Measurements from ENCODE around the gene ZNF814.
"Not testable (repeated sequence)": the region's sequence is repeated elsewhere in the genome, so short reads cannot be mapped to it uniquely, and the experiment has no call there.

ZNF814 gene

GRCh38 chr19:57814505-57815246, 74.2 kb downstream of the ZNF814 start, which contains the start of gene ZNF552:
Gene ZNF552, minus strand, starts transcription at chr19:57814913. Its CDS starts 170 bp downstream, at chr19:57814743.
- Histone ChIP-seq H3K4me1 (ENCODE audit: control insufficient read depth, insufficient read depth, low read length) (peaks cover 6% of the 10 kb centered on the region), H3K36me3 (ENCODE audit: control insufficient read depth, insufficient read depth, low read length, severe bottlenecking) (peaks cover 7% of the 10 kb centered on the region), H3K4me3 (ENCODE audit: low read length) (peak within 1 kb of the TSS; percentile 90), H3K27me3 (replicated peaks; ENCODE audit: control insufficient read depth, insufficient read depth, low read length) (no peaks in the 10 kb centered on the region), H3K9me3 (ENCODE audit: control insufficient read depth, low read length) (no peaks in the 10 kb centered on the region), H3K9ac (ENCODE audit: low read length) (peak within 1 kb of the TSS; percentile 90)
- DNase-seq (ENCODE audit: low read depth): peak; percentile 95

GRCh38 chr19:57813919-57814504, 74.8 kb downstream of the ZNF814 start:
- H3K4me3 ChIP-seq (ENCODE audit: low read length): peak overlapping the region; percentile 90
- H3K27me3 ChIP-seq (replicated peaks; ENCODE audit: control insufficient read depth, insufficient read depth, low read length): no peaks in the 10 kb centered on the region
- peak; percentile 45 for DNase-seq (ENCODE audit: low read depth)
- peaks cover 14% of the 10 kb centered on the region for H3K36me3 ChIP-seq (ENCODE audit: control insufficient read depth, insufficient read depth, low read length, severe bottlenecking)
- peaks cover 6% of the 10 kb centered on the region for H3K4me1 ChIP-seq (ENCODE audit: control insufficient read depth, insufficient read depth, low read length)
- H3K9ac ChIP-seq (ENCODE audit: low read length): peak overlapping the region; percentile 90
- H3K9me3 ChIP-seq (ENCODE audit: control insufficient read depth, low read length): no peaks in the 10 kb centered on the region

GRCh38 chr19:57812975-57813820, 75.6 kb downstream of the ZNF814 start:
- not testable (repeated sequence) for H3K9me3 ChIP-seq (ENCODE audit: control insufficient read depth, low read length); H3K9ac ChIP-seq (ENCODE audit: low read length); H3K4me3 ChIP-seq (ENCODE audit: low read length); DNase-seq (ENCODE audit: low read depth); H3K4me1 ChIP-seq (ENCODE audit: control insufficient read depth, insufficient read depth, low read length); H3K27me3 ChIP-seq (replicated peaks; ENCODE audit: control insufficient read depth, insufficient read depth, low read length)
- peaks cover 19% of the 10 kb centered on the region for H3K36me3 ChIP-seq (ENCODE audit: control insufficient read depth, insufficient read depth, low read length, severe bottlenecking)

GRCh38 chr19:57812226-57812625, 76.6 kb downstream of the ZNF814 start:
- DNase-seq (ENCODE audit: low read depth): no peak
- H3K36me3 ChIP-seq (ENCODE audit: control insufficient read depth, insufficient read depth, low read length, severe bottlenecking): peaks cover 23% of the 10 kb centered on the region
- peaks cover 10% of the 10 kb centered on the region for H3K4me1 ChIP-seq (ENCODE audit: control insufficient read depth, insufficient read depth, low read length)
- no peaks in the 10 kb centered on the region for H3K9me3 ChIP-seq (ENCODE audit: control insufficient read depth, low read length)
- H3K4me3 ChIP-seq (ENCODE audit: low read length): no peak overlapping the region
- no peak overlapping the region for H3K9ac ChIP-seq (ENCODE audit: low read length)
- H3K27me3 ChIP-seq (replicated peaks; ENCODE audit: control insufficient read depth, insufficient read depth, low read length): no peaks in the 10 kb centered on the region

GRCh38 chr19:57810410-57811295, 78.2 kb downstream of the ZNF814 start:
- H3K27me3 ChIP-seq (replicated peaks; ENCODE audit: control insufficient read depth, insufficient read depth, low read length); H3K4me3 ChIP-seq (ENCODE audit: low read length); H3K9me3 ChIP-seq (ENCODE audit: control insufficient read depth, low read length); H3K4me1 ChIP-seq (ENCODE audit: control insufficient read depth, insufficient read depth, low read length); H3K9ac ChIP-seq (ENCODE audit: low read length); DNase-seq (ENCODE audit: low read depth): not testable (repeated sequence)
- peaks cover 23% of the 10 kb centered on the region for H3K36me3 ChIP-seq (ENCODE audit: control insufficient read depth, insufficient read depth, low read length, severe bottlenecking)

GRCh38 chr19:57807541-57807940, 81.3 kb downstream of the ZNF814 start:
- H3K27me3 ChIP-seq (replicated peaks; ENCODE audit: control insufficient read depth, insufficient read depth, low read length): no peaks in the 10 kb centered on the region
- no peak overlapping the region for H3K9ac ChIP-seq (ENCODE audit: low read length)
- no peak overlapping the region for H3K4me3 ChIP-seq (ENCODE audit: low read length)
- peaks cover 23% of the 10 kb centered on the region for H3K36me3 ChIP-seq (ENCODE audit: control insufficient read depth, insufficient read depth, low read length, severe bottlenecking)
- no peaks in the 10 kb centered on the region for H3K9me3 ChIP-seq (ENCODE audit: control insufficient read depth, low read length)
- peak; percentile 44 for DNase-seq (ENCODE audit: low read depth)
- H3K4me1 ChIP-seq (ENCODE audit: control insufficient read depth, insufficient read depth, low read length): peaks cover 14% of the 10 kb centered on the region

GRCh38 chr19:57803594-57804325, 85.1 kb downstream of the ZNF814 start:
- Histone ChIP-seq H3K9me3 (ENCODE audit: control insufficient read depth, low read length) (no peaks in the 10 kb centered on the region), H3K36me3 (ENCODE audit: control insufficient read depth, insufficient read depth, low read length, severe bottlenecking) (peaks cover 8% of the 10 kb centered on the region), H3K4me3 (ENCODE audit: low read length) (peak overlapping the region; percentile 79), H3K4me1 (ENCODE audit: control insufficient read depth, insufficient read depth, low read length) (peaks cover 17% of the 10 kb centered on the region), H3K9ac (ENCODE audit: low read length) (peak overlapping the region; percentile 83), H3K27me3 (replicated peaks; ENCODE audit: control insufficient read depth, insufficient read depth, low read length) (no peaks in the 10 kb centered on the region)
- peak; percentile 63 for DNase-seq (ENCODE audit: low read depth)

GRCh38 chr19:57803265-57803593, 85.6 kb downstream of the ZNF814 start:
- H3K4me3 ChIP-seq (ENCODE audit: low read length): peak overlapping the region; percentile 79
- no peaks in the 10 kb centered on the region for H3K27me3 ChIP-seq (replicated peaks; ENCODE audit: control insufficient read depth, insufficient read depth, low read length)
- H3K9me3 ChIP-seq (ENCODE audit: control insufficient read depth, low read length): no peaks in the 10 kb centered on the region
- DNase-seq (ENCODE audit: low read depth): no peak
- H3K4me1 ChIP-seq (ENCODE audit: control insufficient read depth, insufficient read depth, low read length): peaks cover 20% of the 10 kb centered on the region
- H3K36me3 ChIP-seq (ENCODE audit: control insufficient read depth, insufficient read depth, low read length, severe bottlenecking): peaks cover 5% of the 10 kb centered on the region
- H3K9ac ChIP-seq (ENCODE audit: low read length): peak overlapping the region; percentile 83

- Histone ChIP-seq H3K4me3 (ENCODE audit: low read length) (no peak overlapping the region), H3K9ac (ENCODE audit: low read length) (no peak overlapping the region), H3K4me1 (ENCODE audit: control insufficient read depth, insufficient read depth, low read length) (peaks cover 17% of the 10 kb centered on the region), H3K9me3 (ENCODE audit: control insufficient read depth, low read length) (no peaks in the 10 kb centered on the region), H3K27me3 (replicated peaks; ENCODE audit: control insufficient read depth, insufficient read depth, low read length) (no peaks in the 10 kb centered on the region), H3K36me3 (ENCODE audit: control insufficient read depth, insufficient read depth, low read length, severe bottlenecking) (peaks cover under 1% of the 10 kb centered on the region)
- DNase-seq (ENCODE audit: low read depth): no peak
These were observed 86.6 kb downstream of the ZNF814 start for GRCh38 chr19:57802269-57802668.

- Histone ChIP-seq H3K9ac (ENCODE audit: low read length) (no peak overlapping the region), H3K9me3 (ENCODE audit: control insufficient read depth, low read length) (no peaks in the 10 kb centered on the region), H3K4me1 (ENCODE audit: control insufficient read depth, insufficient read depth, low read length) (peaks cover 17% of the 10 kb centered on the region), H3K4me3 (ENCODE audit: low read length) (no peak overlapping the region), H3K36me3 (ENCODE audit: control insufficient read depth, insufficient read depth, low read length, severe bottlenecking) (peaks cover 12% of the 10 kb centered on the region), H3K27me3 (replicated peaks; ENCODE audit: control insufficient read depth, insufficient read depth, low read length) (no peaks in the 10 kb centered on the region)
- DNase-seq (ENCODE audit: low read depth): no peak
These were observed 88.1 kb downstream of the ZNF814 start for GRCh38 chr19:57800696-57801095.
